MG63 (cell line): ENCODE measurements around the gene IGSF21. TPM values are rescaled to one million over a fixed set of nuclear protein-coding genes. Genes with fewer than 3 reads are reported as not detected.
A peak's percentile ranks its signal among the peaks of the same experiment; 100 is the strongest.
"Not testable (repeated sequence)": the region's sequence is repeated elsewhere in the genome, so short reads cannot be mapped to it uniquely, and the experiment has no call there.

Experiments used
- DNase-seq: peaks from one replicate; pipeline ENCODE4 v3.0.0-alpha.2; 2020
- H3K27me3 ChIP-seq: fragments of 250-450 bp; sonication (Bioruptor Pico); 2 replicates; pipeline ENCODE4 v1.5.1; 2020; ENCODE audit warnings: mild to moderate bottlenecking, moderate library complexity
- H3K36me3 ChIP-seq: fragments of 250-450 bp; sonication (Bioruptor Pico); 2 replicates; pipeline ENCODE4 v1.5.1; 2020; ENCODE audit warnings: mild to moderate bottlenecking, moderate library complexity
- H3K4me3 ChIP-seq: fragments of 250-450 bp; sonication (Bioruptor Pico); 2 replicates; pipeline ENCODE4 v1.5.1; 2020; ENCODE audit warnings: mild to moderate bottlenecking, moderate library complexity
- H3K9me3 ChIP-seq: fragments of 250-450 bp; sonication (Bioruptor Pico); 2 replicates; pipeline ENCODE4 v1.5.1; 2020; ENCODE audit warnings: mild to moderate bottlenecking, moderate library complexity
- total RNA-seq: library from RNA; depleted of rRNA; stranded (reverse); fragments of >200 nt; shearing (Covaris generic); gene quantifications from 2 replicates; pipeline ENCODE4 v1.2.3, GENCODE V29; 2014; ENCODE audit warnings: low replicate concordance

IGSF21 gene
- total RNA-seq, 1 experiment from 2014 or later = not detected

DNA sequence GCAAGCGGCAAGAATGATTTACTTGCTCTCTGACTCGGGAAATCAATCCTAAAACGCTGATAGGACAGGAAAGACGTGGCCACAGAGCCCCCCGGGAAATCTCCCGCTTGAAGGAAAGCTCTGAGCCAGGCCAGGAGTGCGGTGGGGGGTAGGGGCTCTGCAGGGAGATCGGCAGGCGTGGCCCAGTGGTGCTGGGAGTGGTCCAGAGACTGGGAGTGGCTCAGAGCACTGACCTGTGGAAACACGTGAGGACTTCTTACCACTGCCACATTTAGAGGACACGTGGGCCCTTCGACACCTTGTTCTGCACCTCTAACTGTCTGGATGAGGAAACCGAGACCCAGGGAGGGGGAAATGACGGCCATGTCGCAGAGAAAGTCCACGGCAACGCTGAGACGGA, 243.1 kb downstream of the IGSF21 start:
- no peak for DNase-seq
- no peaks in the 10 kb centered on the region for H3K9me3 ChIP-seq

GRCh38 chr1:18351735-18352134, 244.1 kb downstream of the IGSF21 start:
- peaks cover 5% of the 10 kb centered on the region; the same call in 1 of the 2 replicates for H3K27me3 ChIP-seq

More for the DNA sequence above, 243.1 kb downstream of the IGSF21 start:
- Histone ChIP-seq H3K36me3 (no peaks in the 10 kb centered on the region), H3K4me3 (no peak overlapping the region), H3K27me3 (peaks cover 2% of the 10 kb centered on the region; the same call in 1 of the 2 replicates)

DNA sequence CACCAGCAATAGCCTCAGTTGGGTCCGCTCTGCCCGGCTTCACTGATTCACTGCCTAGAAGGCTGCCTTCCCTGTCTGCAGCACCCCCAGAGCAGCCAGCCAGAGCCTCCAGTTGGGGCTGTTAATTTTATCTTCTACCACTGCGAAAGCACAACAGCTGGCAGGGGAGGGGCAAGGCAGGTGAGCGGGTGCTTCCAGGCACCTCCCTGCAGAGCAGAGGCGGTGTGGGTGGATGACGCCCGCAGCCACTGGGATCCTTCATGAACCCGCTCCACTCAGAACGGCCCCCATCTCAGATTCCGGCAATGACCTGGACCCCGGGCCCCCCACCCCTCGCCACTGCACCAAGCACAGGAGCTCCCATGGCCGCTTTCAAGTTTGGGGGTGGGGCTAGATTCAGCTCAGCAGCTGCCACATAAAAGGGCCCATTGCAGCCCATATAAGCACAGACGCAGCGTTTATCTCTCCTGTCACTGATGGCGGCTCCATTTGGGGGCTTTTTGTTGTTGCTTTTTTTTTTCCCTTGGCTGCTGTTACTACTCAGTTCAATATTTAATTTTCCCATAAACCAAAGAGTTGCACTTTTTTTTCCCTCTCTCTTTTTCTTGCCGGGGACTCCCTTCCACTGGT, 245.2 kb downstream of the IGSF21 start:
- H3K36me3 ChIP-seq = no peaks in the 10 kb centered on the region
- no peak for DNase-seq
- H3K27me3 ChIP-seq = peaks cover 7% of the 10 kb centered on the region; the same call in 1 of the 2 replicates
- no peak overlapping the region for H3K4me3 ChIP-seq
- H3K9me3 ChIP-seq = no peaks in the 10 kb centered on the region

More at GRCh38 chr1:18351735-18352134, 244.1 kb downstream of the IGSF21 start:
- Histone ChIP-seq H3K9me3 (no peaks in the 10 kb centered on the region), H3K4me3 (no peak overlapping the region), H3K36me3 (no peaks in the 10 kb centered on the region)
- no peak for DNase-seq

- Histone ChIP-seq H3K9me3 (no peaks in the 10 kb centered on the region), H3K36me3 (no peaks in the 10 kb centered on the region), H3K27me3 (peaks cover 9% of the 10 kb centered on the region; the same call in 1 of the 2 replicates), H3K4me3 (no peak overlapping the region)
- DNase-seq = no peak
These were observed 245.9 kb downstream of the IGSF21 start for GRCh38 chr1:18353528-18353927.

GRCh38 chr1:18353992-18354391, 246.4 kb downstream of the IGSF21 start:
- peaks cover 13% of the 10 kb centered on the region; the same call in 1 of the 2 replicates for H3K27me3 ChIP-seq
- no peak for DNase-seq
- no peaks in the 10 kb centered on the region for H3K9me3 ChIP-seq
- no peak overlapping the region for H3K4me3 ChIP-seq
- no peaks in the 10 kb centered on the region for H3K36me3 ChIP-seq

GRCh38 chr1:18354612-18355011, 247.0 kb downstream of the IGSF21 start:
- Histone ChIP-seq H3K27me3 (peaks cover 16% of the 10 kb centered on the region), H3K36me3 (no peaks in the 10 kb centered on the region), H3K9me3 (no peaks in the 10 kb centered on the region), H3K4me3 (no peak overlapping the region)
- no peak for DNase-seq

DNA sequence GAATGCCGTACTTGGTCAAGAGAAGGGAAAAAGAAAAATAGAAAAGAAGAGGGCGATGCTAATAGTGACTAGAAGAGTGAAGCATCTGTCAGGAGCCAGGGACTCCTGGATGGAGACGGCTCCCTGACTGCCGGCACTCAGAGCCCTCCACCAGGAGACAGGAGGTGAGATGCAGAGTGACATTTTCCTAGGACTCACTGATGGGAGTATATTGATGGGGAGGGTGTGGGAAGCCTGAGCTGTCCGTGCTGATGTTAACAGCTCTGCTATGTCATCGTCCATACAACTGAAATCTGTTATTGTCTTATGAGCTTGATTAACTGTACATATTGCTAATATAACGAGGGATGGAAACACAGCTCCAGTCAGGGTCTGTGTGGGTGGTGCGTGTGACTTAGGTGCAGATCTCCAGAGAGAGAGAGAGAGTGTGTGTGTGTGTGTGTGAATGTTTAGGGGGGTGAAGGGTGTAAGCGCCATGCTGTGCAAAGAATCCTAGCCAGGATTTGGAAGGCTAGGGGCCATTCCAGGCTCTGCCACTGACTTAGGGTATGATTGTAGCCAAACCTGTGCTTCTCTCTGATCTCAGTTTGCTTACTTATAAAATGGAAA, 250.1 kb downstream of the IGSF21 start:
- peaks cover 16% of the 10 kb centered on the region for H3K27me3 ChIP-seq
- H3K9me3 ChIP-seq = no peaks in the 10 kb centered on the region
- no peak for DNase-seq
- no peak overlapping the region for H3K4me3 ChIP-seq
- no peaks in the 10 kb centered on the region for H3K36me3 ChIP-seq

- no peak for DNase-seq
- Histone ChIP-seq H3K4me3 (no peak overlapping the region), H3K36me3 (no peaks in the 10 kb centered on the region), H3K9me3 (no peaks in the 10 kb centered on the region), H3K27me3 (peaks cover 16% of the 10 kb centered on the region)
These were observed 251.0 kb downstream of the IGSF21 start for GRCh38 chr1:18358600-18358999.

DNA sequence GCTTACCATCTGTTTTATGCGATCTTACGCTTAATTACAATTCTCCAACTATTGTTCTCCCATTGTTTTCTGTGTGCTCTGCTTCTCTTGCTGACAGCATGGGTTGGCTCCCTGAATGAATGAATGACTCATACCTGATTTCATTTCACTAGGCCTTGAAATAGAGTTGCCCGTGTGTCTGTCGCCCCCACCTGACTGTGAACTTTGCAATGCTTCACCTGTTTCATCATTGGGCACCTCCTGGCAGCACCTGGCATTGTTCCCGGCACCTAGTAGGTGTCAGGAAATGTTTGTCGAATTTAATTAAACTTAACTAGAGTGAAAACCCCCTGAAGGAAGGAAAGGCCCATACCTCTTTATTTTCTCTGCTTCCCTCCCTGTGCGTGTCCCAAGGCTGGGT, 252.7 kb downstream of the IGSF21 start:
- H3K36me3 ChIP-seq = no peaks in the 10 kb centered on the region
- no peak overlapping the region for H3K4me3 ChIP-seq
- no peaks in the 10 kb centered on the region for H3K9me3 ChIP-seq
- DNase-seq = peak; percentile 6
- H3K27me3 ChIP-seq = peaks cover 14% of the 10 kb centered on the region

GRCh38 chr1:18362150-18362549, 254.6 kb downstream of the IGSF21 start:
- no peak for DNase-seq
- peaks cover 17% of the 10 kb centered on the region for H3K27me3 ChIP-seq
- H3K4me3 ChIP-seq = no peak overlapping the region
- no peaks in the 10 kb centered on the region for H3K9me3 ChIP-seq
- no peaks in the 10 kb centered on the region for H3K36me3 ChIP-seq

GRCh38 chr1:18363436-18363835, 255.8 kb downstream of the IGSF21 start:
- peaks cover 13% of the 10 kb centered on the region for H3K27me3 ChIP-seq
- no peak for DNase-seq
- no peaks in the 10 kb centered on the region for H3K9me3 ChIP-seq
- H3K36me3 ChIP-seq = no peaks in the 10 kb centered on the region
- no peak overlapping the region for H3K4me3 ChIP-seq

DNA sequence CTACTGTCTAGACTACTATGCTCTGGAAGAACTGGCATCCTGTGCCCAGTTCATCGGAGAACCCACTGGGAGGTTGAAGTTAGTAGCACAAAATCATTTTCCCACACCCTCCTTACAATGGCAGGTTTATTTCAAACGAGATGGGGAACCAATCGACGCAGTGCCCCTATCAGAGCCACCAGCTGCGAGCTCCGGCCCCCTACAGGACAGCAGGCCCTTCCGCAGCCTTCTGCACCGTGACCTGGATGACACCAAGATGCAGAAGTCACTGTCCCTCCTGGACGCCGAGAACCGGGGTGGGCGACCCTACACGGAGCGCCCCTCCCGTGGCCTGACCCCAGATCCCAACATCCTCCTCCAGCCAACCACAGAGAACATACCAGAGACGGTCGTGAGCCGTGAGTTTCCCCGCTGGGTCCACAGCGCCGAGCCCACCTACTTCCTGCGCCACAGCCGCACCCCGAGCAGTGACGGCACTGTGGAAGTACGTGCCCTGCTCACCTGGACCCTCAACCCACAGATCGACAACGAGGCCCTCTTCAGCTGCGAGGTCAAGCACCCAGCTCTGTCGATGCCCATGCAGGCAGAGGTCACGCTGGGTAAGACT, 257.6 kb downstream of the IGSF21 start:
- H3K4me3 ChIP-seq = no peak overlapping the region
- H3K9me3 ChIP-seq = no peaks in the 10 kb centered on the region
- H3K27me3 ChIP-seq = peaks cover 8% of the 10 kb centered on the region; the same call in 1 of the 2 replicates
- no peaks in the 10 kb centered on the region for H3K36me3 ChIP-seq
- DNase-seq = no peak

DNA sequence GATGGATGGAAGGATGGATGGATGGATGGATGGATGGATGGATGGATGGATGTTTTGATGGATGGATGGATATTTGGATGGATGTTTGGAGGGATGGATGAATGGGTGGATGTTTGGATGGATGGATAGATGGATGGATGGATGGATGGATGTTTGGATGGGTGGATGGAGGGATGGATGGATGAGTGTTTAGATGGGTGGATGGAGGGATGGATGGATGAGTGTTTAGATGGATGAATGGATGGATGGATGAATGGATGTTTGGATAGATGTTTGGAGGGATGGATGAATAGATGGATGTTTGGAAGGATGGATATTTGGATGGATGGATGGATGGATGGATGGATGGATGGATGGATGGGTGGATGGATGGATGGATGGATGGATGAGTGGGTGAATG, 264.9 kb downstream of the IGSF21 start:
- not testable (repeated sequence) for DNase-seq, H3K36me3 ChIP-seq, H3K9me3 ChIP-seq

GRCh38 chr1:18373151-18373550, 265.6 kb downstream of the IGSF21 start:
- peaks cover 3% of the 10 kb centered on the region; the same call in 1 of the 2 replicates for H3K27me3 ChIP-seq
- no peaks in the 10 kb centered on the region for H3K36me3 ChIP-seq
- no peak for DNase-seq
- H3K4me3 ChIP-seq = no peak overlapping the region
- no peaks in the 10 kb centered on the region for H3K9me3 ChIP-seq

More for the DNA sequence above, 264.9 kb downstream of the IGSF21 start:
- not testable (repeated sequence) for H3K27me3 ChIP-seq, H3K4me3 ChIP-seq

- no peaks in the 10 kb centered on the region for H3K9me3 ChIP-seq
- H3K4me3 ChIP-seq = no peak overlapping the region
- peaks cover 3% of the 10 kb centered on the region; the same call in 1 of the 2 replicates for H3K27me3 ChIP-seq
- H3K36me3 ChIP-seq = no peaks in the 10 kb centered on the region
- DNase-seq = no peak
These were observed 266.4 kb downstream of the IGSF21 start for GRCh38 chr1:18373882-18374493.

- no peak for DNase-seq
- H3K27me3 ChIP-seq = no peaks in the 10 kb centered on the region
- H3K4me3 ChIP-seq = no peak overlapping the region
- no peaks in the 10 kb centered on the region for H3K36me3 ChIP-seq
- no peaks in the 10 kb centered on the region for H3K9me3 ChIP-seq
These were observed 269.1 kb downstream of the IGSF21 start for GRCh38 chr1:18376661-18377060.

DNA sequence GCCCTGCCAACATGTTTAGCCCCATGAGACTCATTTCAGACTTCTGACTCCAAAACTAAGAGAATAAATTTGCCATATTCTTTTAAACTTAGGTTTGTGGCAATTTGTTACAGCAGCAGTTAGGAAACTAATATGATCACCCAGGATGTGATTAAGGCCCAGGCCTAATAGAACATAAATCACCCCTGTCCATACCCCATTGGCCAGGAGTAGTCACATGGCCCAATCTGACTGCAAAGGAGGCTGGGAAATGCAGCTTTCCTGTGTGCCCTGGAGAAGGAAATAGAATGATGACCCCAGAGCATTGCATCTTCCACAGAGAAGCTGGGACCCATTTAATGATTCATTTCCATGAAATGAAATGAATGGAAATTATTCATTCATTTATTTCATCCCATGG, 272.7 kb downstream of the IGSF21 start:
- Histone ChIP-seq H3K36me3 (no peaks in the 10 kb centered on the region), H3K27me3 (no peaks in the 10 kb centered on the region), H3K9me3 (no peaks in the 10 kb centered on the region), H3K4me3 (no peak overlapping the region)
- DNase-seq = no peak
